K562 (cell line): ENCODE data around the gene CORO2A. TPM values are rescaled to one million over a fixed set of nuclear protein-coding genes. Genes with fewer than 3 reads are reported as not detected.

Experiments
- C11orf30 ChIP-seq: fragments of 450-650 bp; IDR thresholded peaks from 2 replicates; pipeline ENCODE4 v1.6.1; 2016; ENCODE audit warnings: low read depth, mild to moderate bottlenecking
- CREB1 ChIP-seq, 2 experiments: sonication (generic) in 1 of 2; formaldehyde crosslinking in 1 of 2; IDR thresholded peaks; 2 replicates each; pipeline versions ENCODE4 v1.6.1 to v1.8.0; 2012 to 2022; ENCODE audit warnings: inconsistent platforms in 1 of 2, mild to moderate bottlenecking in 1 of 2, missing genetic modification reagents in 1 of 2, moderate library complexity in 1 of 2
- FOXP1 ChIP-seq: sonication (generic); formaldehyde crosslinking; IDR thresholded peaks from 2 replicates; pipeline ENCODE4 v1.8.0; 2022; ENCODE audit warnings: mild to moderate bottlenecking, missing genetic modification reagents
- GABPB1 ChIP-seq: sonication (generic); formaldehyde crosslinking; IDR thresholded peaks from 2 replicates; pipeline ENCODE4 v1.8.0; 2022; ENCODE audit warnings: mild to moderate bottlenecking, missing genetic modification reagents
- LEF1 ChIP-seq: fragments of 450-650 bp; IDR thresholded peaks from 2 replicates; pipeline ENCODE4 v1.6.1; 2016; ENCODE audit warnings: mild to moderate bottlenecking
- MTA1 ChIP-seq: fragments of 450-650 bp; IDR thresholded peaks from 2 replicates; pipeline ENCODE4 v1.6.1; 2017; ENCODE audit warnings: borderline replicate concordance
- MTA2 ChIP-seq: fragments of 450-650 bp; IDR thresholded peaks from 2 replicates; pipeline ENCODE4 v1.6.1; 2016; ENCODE audit warnings: low read depth
- RBBP5 ChIP-seq: fragments of 200-600 bp; sonication (generic); IDR thresholded peaks from 2 replicates; pipeline ENCODE4 v1.6.1; 2012; ENCODE audit warnings: borderline replicate concordance, mild to moderate bottlenecking, low read length, control low read depth, inconsistent platforms; ENCODE audit not compliant: insufficient read depth, poor library complexity, severe bottlenecking
- RNF2 ChIP-seq: sonication (generic); IDR thresholded peaks from 2 replicates; pipeline ENCODE4 v1.6.1; 2016
- SNAPC5 ChIP-seq: fragments of 250-450 bp; sonication (Bioruptor Pico); IDR thresholded peaks from 2 replicates; pipeline ENCODE4 v1.8.0; 2021; ENCODE audit warnings: moderate library complexity, mild to moderate bottlenecking, inconsistent platforms
- STAG1 ChIP-seq: sonication (generic); formaldehyde crosslinking; IDR thresholded peaks from 2 replicates; pipeline ENCODE4 v1.5.0; 2020; ENCODE audit warnings: missing genetic modification reagents, borderline replicate concordance
- TCF7L2 ChIP-seq: fragments of 150-350 bp; IDR thresholded peaks from 2 replicates; pipeline ENCODE4 v1.6.1; 2016; ENCODE audit warnings: low read depth, mild to moderate bottlenecking, low read length, moderate library complexity
- TFAM ChIP-seq: fragments of 250-450 bp; sonication (Bioruptor Pico); conservative IDR thresholded peaks from 2 replicates; pipeline ENCODE4 v1.5.0; 2021; ENCODE audit warnings: mild to moderate bottlenecking, moderate library complexity
- XRCC4 ChIP-seq: IDR thresholded peaks from one replicate; pipeline ENCODE4 v1.6.1; 2011; ENCODE audit not compliant: insufficient read depth, insufficient read length; ENCODE audit errors: extremely low read depth
- ZKSCAN1 ChIP-seq: fragments of 150-350 bp; IDR thresholded peaks from 2 replicates; pipeline ENCODE4 v1.6.1; 2016; ENCODE audit warnings: low read depth, low read length
- ZNF174 ChIP-seq: fragments of 250-450 bp; sonication (Bioruptor Pico); IDR thresholded peaks from 2 replicates; pipeline ENCODE4 v1.4.0; 2020; ENCODE audit warnings: mild to moderate bottlenecking
- ZNF609 ChIP-seq: sonication (generic); formaldehyde crosslinking; IDR thresholded peaks from 2 replicates; pipeline ENCODE4 v1.8.1; 2023; ENCODE audit warnings: missing genetic modification reagents, mild to moderate bottlenecking, borderline replicate concordance
- ZNF696 ChIP-seq: fragments of 250-450 bp; sonication (Bioruptor Pico); conservative IDR thresholded peaks from 2 replicates; pipeline ENCODE4 v1.4.0; 2020; ENCODE audit warnings: mild to moderate bottlenecking, moderate library complexity
- ZNF699 ChIP-seq: fragments of 250-450 bp; sonication (Bioruptor Pico); IDR thresholded peaks from 2 replicates; pipeline ENCODE4 v1.8.0; 2021; ENCODE audit warnings: mild to moderate bottlenecking, moderate library complexity; ENCODE audit not compliant: insufficient replicate concordance
- ZNF77 ChIP-seq: fragments of 250-450 bp; sonication (Bioruptor Pico); IDR thresholded peaks from 2 replicates; pipeline ENCODE4 v1.5.0; 2020
- ZNF778 ChIP-seq: fragments of 450-650 bp; formaldehyde crosslinking; IDR thresholded peaks from 2 replicates; pipeline ENCODE4 v1.4.0; 2020; ENCODE audit warnings: mild to moderate bottlenecking, moderate library complexity
- polyA plus RNA-seq, 8 experiments: library from polyadenylated mRNA; depleted of rRNA in 4 of 8; stranded (reverse) in 5 of 8; unstranded in 3 of 8; fragments of >200 nt; fragmentation: Nextera tagmentation in 2 of 8; fragmentation: Illumina TruSeq in 1 of 8; extraction: Ambion mirVana in 2 of 8; extraction: Trizol in 1 of 8; gene quantifications; 2 replicates each; pipeline versions ENCODE4 v1.2.1 to v1.2.3, GENCODE V29; 2011 to 2014; ENCODE audit warnings: inconsistent platforms in 1 of 8, missing spikeins in 1 of 8
- total RNA-seq, 7 experiments: library from RNA; depleted of rRNA in 6 of 7; stranded (reverse); fragments of >200 nt in 6 of 7; fragmentation: Illumina TruSeq in 2 of 7; extraction: Trizol in 2 of 7; gene quantifications; 2 replicates each; pipeline versions ENCODE4 v1.2.1 to v1.2.3, GENCODE V29; 2011 to 2021; ENCODE audit warnings: low replicate concordance in 1 of 7
- TF ChIP-seq, protein P1 (sequence below): IDR thresholded peaks from 2 replicates; pipeline ENCODE4 v1.6.1; 2011; ENCODE audit warnings: borderline replicate concordance, low read depth, mild to moderate bottlenecking, moderate library complexity, low read length; ENCODE audit not compliant: insufficient read depth, poor library complexity, severe bottlenecking

Gene CORO2A
- total and polyA plus RNA-seq, 9 of the 15 experiments (the other 6 are each of a cell fraction or from before 2014, with no cell fraction given), result 9.5 to 26.6 (median 18.0) TPM

DNA sequence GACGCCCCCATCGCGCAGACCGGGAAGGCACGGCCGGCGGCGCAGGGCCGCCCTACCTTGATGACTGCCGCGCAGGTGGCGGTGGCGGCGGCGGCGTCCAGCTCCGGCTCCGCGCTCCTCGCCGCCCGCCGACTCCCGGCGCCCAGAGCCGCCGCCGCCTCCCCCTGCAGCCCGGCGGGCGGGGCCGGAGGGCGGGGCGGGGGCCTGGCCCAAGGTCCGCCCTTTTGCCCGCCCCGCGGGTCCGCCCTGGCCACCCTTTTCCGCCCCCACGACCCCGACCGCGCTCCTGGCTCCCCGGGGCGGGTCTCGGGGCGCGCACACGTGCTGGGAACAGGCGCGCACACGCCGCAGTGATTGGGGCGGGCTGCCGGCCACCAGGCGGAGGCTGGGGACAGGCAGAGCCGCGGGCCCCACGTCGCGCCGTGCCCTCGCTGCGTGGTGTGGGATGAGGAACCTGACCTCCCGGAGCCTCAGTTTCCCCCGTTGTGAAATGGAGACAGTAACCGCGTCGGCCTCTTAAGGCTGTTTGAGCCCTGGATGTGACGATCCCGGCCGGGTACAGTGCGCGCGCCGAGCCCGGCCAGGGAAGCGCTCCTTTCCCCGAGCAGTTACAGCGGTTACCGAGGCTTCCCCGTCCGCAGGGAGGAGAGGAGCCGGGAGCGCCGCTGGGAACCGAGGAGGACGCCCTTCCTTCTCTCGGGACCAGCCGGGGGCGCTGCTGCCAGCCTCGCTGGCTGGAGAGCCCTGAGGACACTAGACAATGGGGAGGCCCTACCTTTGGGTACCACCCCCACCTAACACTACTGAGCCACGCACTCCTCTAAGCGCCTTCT is at the start of gene CORO2A (continued):
- no peak for TF ChIP-seq ZNF609 (CRISPR knock-in tag)
- no peak for TF ChIP-seq ZNF174
- no peak for TF ChIP-seq C11orf30
- no peak; the same call in 1 of the 2 replicates for TF ChIP-seq ZKSCAN1
- TF ChIP-seq MTA1, result no peak
- TF ChIP-seq TFAM (CRISPR knock-in tag), result no peak
- TF ChIP-seq TCF7L2, result no peak
- peak; percentile 57 for TF ChIP-seq RBBP5
- TF ChIP-seq XRCC4, result no peak
- no peak for TF ChIP-seq ZNF77
- TF ChIP-seq ZNF699 (CRISPR knock-in tag), result no peak
- no peak for TF ChIP-seq LEF1
- no peak for TF ChIP-seq SNAPC5 (CRISPR knock-in tag)
- TF ChIP-seq GABPB1 (CRISPR knock-in tag), result no peak
- TF ChIP-seq ZNF778, result no peak
- peak; percentile 41; the same call in 1 of the 2 replicates for TF ChIP-seq RNF2
- TF ChIP-seq ZNF696, result no peak
- peak; percentile 91; the same call in 1 of the 2 replicates for TF ChIP-seq FOXP1 (CRISPR knock-in tag)
- TF ChIP-seq STAG1 (CRISPR knock-in tag), result no peak
- TF ChIP-seq CREB1 (IDR thresholded peaks at IDR 0.05), result no peak
- peak; percentile 20; the same call in 1 of the 2 replicates for TF ChIP-seq CREB1 (CRISPR knock-in tag; IDR thresholded peaks at IDR 0.05)
- no peak for TF ChIP-seq MTA2
- TF ChIP-seq, protein P1, sequence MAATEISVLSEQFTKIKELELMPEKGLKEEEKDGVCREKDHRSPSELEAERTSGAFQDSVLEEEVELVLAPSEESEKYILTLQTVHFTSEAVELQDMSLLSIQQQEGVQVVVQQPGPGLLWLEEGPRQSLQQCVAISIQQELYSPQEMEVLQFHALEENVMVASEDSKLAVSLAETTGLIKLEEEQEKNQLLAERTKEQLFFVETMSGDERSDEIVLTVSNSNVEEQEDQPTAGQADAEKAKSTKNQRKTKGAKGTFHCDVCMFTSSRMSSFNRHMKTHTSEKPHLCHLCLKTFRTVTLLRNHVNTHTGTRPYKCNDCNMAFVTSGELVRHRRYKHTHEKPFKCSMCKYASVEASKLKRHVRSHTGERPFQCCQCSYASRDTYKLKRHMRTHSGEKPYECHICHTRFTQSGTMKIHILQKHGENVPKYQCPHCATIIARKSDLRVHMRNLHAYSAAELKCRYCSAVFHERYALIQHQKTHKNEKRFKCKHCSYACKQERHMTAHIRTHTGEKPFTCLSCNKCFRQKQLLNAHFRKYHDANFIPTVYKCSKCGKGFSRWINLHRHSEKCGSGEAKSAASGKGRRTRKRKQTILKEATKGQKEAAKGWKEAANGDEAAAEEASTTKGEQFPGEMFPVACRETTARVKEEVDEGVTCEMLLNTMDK, result peak; percentile 61
